Activated CD4-positive, alpha-beta T cell treated with anti-CD3 and anti-CD28 coated beads, Interleukin-10, Interleukin-2, amounts not matched to agents 100 ng/mL and 50 ng/mL, durations not matched to agents 16 hours and 8 hours (primary cell): ENCODE results near the gene RHPN2.
"Not testable (repeated sequence)": the region's sequence is repeated elsewhere in the genome, so short reads cannot be mapped to it uniquely, and the experiment has no call there.

Source experiments
- DNase-seq: peaks from one replicate; pipeline ENCODE4 v3.0.0-alpha.2; 2020

Gene RHPN2

DNA sequence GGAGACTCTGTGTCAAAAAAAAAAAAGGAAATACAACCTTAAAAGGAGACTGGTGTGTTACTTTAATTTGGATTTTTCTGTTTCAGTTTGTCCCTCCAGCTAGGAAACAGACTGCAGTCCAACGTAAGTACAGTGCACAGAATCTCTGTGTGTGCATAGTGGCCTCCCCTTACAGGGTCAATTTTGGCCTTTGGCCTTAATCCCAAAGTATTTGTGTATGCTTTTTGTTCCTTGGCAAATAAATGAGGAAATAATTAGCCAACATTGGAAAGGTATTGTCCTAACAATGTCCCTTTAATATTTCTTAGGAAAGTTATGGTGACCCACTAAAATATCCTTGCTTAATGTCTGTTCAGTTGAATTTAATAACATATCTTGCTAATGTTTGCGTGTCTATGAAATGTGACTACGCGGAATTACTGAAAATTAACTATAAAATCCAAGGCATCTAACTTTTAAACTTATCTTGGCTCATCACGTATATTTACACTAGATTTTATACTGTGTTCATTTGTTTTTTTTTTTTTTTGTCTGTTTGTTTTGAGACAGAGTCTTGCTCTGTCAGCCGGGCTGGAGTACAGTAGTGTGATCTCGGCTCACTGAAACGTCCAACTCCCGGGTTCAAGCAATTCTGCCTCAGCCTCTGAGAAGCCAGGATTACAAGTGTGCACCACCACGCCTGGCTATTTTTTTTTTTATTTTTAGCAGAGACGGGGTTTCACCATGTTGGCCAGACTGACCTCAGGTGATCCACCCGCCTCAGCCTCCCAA is 39.0 kb downstream of the RHPN2 start:
- DNase-seq, result not testable (repeated sequence)

GRCh38 chr19:33024398-33024797 is 40.3 kb downstream of the RHPN2 start:
- DNase-seq, result no peak

DNA sequence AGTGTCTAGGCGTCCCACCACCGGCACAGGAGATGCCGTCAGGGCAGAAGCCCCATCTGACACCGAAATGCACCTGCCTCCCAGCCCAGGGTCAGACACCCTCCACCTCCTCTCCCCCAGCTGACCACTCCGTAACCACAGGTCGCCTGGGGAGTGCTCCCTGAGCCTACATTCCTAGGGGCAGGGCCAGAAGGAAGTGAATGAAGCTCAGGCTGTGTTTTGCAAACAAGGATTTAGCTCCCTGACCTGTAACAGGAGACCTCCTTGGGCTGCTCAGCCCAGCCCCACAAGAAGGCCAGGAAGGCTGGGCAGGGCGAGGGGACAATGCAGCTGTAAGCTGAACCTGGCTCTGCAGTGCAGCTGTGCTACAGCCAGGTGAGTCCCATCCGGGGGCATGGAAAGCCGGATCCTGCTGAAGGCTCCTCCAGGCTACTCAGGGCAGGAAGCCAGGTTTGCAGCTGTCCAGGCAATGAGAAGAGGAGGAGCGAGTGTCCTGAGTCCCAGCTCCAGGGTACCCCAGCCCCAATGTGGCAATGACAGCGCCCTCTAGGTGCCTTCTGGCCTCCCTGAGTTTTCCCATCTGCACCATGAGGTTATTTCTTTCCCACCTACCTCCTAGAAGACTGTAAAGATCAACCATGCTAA is 42.1 kb downstream of the RHPN2 start:
- no peak for DNase-seq

- not testable (repeated sequence) for DNase-seq
Measured at GRCh38 chr19:33010891-33011290, 53.8 kb downstream of the RHPN2 start.

DNA sequence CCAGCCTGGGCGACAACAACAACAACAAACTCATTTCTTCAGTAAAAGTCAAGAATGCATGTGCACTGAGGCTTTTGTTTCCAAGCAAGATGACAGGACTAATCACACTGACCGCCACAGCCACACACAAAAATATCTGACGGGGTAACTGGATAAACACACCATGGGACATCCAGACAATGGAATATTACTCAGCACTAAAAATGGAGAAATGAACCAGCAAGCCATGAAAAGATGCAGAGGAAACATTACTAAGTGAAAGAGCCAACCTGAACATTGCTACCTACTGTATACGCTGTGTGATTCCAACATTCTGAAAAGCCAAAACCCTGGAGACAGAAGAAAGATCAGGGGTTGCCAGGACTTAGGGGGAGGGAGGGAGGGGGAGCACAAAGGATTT is 56.0 kb downstream of the RHPN2 start:
- DNase-seq, result no peak

- DNase-seq, result no peak
Measured at GRCh38 chr19:33005440-33005839, 59.2 kb downstream of the RHPN2 start.

- DNase-seq, result not testable (repeated sequence)
Measured at GRCh38 chr19:33003424-33004024, 61.2 kb downstream of the RHPN2 start.

DNA sequence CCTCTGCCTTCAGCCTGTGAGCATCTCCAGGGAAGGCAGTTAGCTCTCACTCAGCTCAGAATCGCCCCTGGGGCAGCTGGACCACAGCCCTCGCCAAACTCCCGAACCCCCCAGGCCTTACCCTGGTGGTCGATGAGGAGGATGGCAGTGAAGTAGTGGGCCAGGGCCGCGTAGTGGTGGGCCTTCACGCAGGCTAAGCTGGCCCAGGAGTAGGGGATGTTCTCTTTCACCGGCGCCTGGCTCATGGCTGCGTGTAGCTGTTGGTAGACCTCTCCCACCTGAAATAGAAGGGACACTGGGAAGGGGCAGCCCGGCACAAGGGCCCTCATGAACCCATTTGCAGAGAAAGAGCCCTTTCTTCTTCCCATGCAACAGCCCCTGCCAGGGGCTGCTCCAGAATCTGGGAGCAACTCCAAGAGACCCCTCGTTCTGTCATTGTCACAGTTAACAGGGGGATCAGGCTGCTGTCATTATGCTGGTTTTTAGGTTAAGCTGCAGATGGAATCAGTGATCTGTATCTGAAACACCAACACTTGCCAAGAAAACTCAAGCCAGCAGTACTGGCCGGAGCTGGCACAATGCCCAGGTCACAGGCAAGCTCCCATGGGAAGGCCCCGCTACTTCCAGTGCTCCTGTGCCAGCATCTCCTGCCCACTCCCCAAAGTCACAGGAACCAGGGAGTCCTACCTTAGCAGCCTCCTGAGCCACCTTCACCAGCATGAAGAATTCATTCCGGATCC is 62.4 kb downstream of the RHPN2 start:
- not testable (repeated sequence) for DNase-seq

DNA sequence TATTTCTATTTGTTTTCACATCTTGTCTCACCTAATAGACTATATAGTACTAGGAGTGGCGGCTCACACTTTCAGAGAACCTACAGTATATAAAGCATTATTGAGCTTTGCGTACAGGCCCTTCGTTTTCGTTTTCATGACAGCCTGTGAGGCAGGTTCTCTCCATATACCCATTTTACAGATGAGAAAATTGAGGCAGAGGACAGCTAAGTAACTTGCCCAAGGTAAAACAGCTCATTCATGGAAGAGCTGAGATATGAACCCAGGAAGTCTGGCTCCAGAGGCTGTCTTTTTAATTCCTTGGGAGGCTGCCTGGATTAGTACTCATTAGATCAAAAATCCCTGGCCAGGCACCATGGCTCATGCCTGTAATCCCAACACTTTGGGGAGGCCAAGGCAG is 63.8 kb downstream of the RHPN2 start:
- DNase-seq, result no peak

GRCh38 chr19:33000510-33000909 is 64.2 kb downstream of the RHPN2 start:
- DNase-seq, result no peak

DNA sequence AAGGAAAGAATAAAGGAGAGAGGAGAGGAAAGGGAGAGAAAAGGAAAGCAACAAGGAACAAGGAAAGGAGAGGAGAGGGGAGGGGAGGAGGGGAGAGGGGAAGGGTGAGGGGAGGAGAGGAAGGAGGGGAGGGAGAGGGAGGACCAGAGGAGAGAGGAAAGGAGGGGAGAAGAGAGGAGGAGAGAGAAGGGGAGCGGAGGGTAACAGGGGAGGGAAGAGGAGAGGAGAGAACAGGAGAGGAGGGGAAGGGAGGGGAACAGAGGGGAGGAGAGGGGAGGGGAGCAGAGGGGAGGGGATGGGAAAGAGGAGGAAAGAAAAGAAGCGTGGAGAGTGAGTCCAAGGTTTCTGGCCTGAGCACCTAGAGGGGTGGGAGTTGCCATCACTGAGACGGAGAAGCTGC is 66.0 kb downstream of the RHPN2 start:
- DNase-seq, result no peak

- DNase-seq, result no peak
Measured at GRCh38 chr19:32997716-32998355, 66.9 kb downstream of the RHPN2 start.

GRCh38 chr19:32997061-32997464 is 67.6 kb downstream of the RHPN2 start:
- not testable (repeated sequence) for DNase-seq

DNA sequence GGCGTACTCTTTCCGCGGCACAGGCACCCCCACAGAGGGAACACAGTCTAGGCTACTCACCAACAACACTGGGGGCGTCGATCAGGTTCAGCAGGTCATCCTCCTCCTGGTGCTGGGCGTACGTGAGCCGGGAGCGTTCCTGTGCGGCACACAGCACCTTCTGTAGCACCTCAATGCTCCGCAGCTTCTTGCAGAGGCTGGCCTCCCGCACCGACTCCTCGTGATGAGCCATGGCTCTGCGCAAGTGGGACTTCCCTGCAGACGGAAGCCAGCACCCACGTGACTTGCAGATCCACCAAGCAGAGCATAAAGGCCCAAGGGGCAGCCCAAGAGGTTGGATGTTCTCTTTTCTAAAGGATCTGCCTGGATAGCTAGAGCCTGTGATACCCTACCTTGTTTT is 68.7 kb downstream of the RHPN2 start:
- DNase-seq, result not testable (repeated sequence)

DNA sequence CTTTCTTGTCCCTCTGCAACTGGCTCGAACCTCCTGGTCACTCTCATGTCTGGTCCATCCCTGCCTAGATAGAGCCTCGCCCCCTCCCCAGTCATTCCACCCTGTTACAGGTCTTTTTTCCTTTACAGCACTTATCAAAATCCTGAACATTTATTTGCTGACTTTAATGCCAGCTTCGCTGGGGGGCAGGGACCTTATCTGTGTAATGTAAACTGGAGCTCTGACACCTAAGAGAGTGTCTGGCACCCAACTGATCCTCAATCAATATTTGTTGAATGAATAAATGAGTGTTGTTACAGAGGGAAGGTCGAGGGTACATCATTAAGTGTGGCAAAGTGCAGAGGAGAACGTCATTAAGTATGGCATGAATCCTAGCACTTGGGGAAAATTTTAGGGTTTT is 76.0 kb downstream of the RHPN2 start:
- no peak for DNase-seq

- not testable (repeated sequence) for DNase-seq
Measured at GRCh38 chr19:32988254-32988653, 76.4 kb downstream of the RHPN2 start.

DNA sequence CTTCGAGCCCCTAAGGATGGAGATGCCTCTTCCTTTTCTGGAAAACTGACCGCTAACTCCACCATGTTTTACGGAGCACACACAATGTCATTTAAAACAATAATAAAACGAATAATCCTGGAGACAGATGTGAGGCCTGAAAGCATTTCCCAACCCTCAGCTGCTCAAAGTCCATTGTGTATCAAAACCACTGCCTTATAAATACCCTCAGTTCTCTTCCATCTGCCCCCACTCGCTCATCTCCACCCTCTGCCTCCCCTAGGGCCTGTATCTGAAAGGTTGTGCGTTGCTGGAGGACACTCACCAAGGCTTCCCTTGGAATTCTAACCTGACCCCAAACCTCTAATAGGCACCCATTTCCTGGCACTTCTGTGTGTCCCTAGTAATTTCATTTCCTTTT is 82.2 kb downstream of the RHPN2 start:
- DNase-seq, result not testable (repeated sequence)

- DNase-seq, result not testable (repeated sequence)
Measured at GRCh38 chr19:32979807-32980206, 84.9 kb downstream of the RHPN2 start.

- DNase-seq, result not testable (repeated sequence)
Measured at GRCh38 chr19:32977813-32978212, 86.9 kb downstream of the RHPN2 start.

- no peak for DNase-seq
Measured at GRCh38 chr19:32977280-32977679, 87.4 kb downstream of the RHPN2 start.

DNA sequence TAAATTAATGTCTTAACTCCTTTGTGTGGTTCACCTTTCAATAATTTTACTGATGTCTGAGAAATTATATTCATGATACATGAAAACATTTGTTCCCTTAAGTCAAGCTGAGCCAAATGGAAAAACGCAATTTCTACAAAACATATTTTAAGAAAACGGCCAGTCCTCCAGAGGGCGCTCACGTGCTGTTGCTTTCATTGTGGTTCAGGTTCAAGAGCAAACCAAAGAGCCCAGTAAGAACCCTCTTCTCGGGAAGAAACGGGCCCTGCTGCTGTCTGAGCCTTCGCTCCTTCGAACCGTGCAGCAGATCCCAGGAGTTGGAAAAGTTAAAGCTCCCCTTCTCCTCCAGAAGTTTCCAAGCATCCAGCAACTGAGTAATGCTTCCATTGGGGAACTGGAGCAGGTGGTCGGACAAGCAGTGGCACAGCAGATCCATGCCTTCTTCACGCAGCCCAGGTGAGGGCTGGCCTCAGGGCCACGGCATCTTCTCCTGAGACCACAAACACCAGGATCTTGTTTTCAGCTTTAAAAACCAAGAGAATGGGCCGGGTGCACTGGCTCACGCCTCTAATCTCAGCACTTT is 88.4 kb downstream of the RHPN2 start:
- DNase-seq, result peak; percentile 65
